LHCN-M2 (cell line): ENCODE results near the gene KIF6. TPM values are rescaled to one million over a fixed set of nuclear protein-coding genes. Genes with fewer than 3 reads are reported as not detected.
A peak's percentile ranks its signal among the peaks of the same experiment; 100 is the strongest.

Source experiments
- DNase-seq: peaks from one replicate; pipeline ENCODE4 v3.0.0-alpha.2; 2012; ENCODE audit warnings: low read depth
- total RNA-seq: library from RNA; depleted of rRNA; stranded (reverse); fragments of >200 nt; gene quantifications from 2 replicates; pipeline ENCODE4 v1.2.3, GENCODE V29; 2014

Gene KIF6
- total RNA-seq, 1 experiment from 2014 or later, result not detected

DNA sequence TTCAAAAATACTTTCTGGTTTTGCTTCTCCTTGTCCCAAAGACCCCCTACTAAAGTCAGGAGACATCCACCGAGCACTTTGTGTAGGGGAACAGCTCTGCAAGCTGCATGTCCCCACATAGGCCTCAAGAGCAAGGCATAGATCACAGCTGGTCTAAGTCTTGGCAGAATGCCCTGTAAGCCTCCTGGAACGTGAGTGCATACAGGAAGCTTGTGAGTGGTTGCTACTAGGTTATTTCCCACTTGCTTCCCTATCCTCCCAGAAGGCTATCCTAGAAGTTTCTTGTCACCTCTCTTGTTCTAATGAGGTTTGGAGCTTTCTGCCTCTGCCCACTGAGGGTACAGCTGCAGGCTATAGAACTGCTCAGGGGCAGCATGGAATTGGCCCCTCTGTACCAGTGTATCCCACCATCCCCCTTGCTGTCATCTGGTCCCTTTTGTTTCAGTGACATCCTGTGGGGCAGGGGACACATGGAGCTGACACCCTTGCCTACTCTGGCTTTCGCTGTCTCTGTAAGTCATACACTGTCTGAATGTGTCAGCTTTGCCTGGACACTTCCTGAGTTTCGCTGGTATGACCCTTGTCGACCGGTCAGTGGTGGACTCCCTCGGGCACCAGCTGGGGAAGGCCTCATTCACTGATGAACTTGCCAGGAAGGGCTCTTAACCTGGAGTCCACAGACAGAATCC is 367.1 kb downstream of the KIF6 start:
- DNase-seq, result peak; percentile 32

DNA sequence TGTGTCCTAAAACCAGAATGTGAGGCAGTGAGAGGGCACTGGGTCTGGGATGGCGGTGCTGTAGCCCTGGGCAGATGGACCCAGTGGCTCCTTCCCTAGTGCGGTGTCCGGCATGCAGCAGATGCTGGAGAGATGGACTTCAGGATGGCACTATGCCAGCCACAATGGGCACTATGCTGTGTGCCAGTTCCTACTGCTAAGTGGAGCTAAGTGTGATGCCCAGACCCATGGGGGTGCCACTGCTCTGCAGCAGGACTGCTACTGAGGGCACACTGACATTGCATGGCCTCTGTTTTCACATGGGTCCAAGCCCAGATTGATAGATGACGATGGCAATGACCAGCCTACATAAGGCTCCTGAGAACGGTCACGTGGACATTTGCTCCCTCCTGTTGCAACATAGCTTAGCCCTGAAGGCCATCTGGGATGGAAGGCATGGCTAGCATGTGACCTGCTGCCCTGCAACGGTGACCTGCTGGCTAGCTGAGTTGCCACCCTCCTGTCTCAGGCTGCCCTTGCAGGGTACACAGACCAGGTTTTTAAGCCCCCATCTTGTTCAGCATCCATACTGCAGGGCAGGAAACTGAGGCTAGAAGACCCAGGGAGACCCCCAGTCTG is 371.4 kb downstream of the KIF6 start:
- no peak for DNase-seq

DNA sequence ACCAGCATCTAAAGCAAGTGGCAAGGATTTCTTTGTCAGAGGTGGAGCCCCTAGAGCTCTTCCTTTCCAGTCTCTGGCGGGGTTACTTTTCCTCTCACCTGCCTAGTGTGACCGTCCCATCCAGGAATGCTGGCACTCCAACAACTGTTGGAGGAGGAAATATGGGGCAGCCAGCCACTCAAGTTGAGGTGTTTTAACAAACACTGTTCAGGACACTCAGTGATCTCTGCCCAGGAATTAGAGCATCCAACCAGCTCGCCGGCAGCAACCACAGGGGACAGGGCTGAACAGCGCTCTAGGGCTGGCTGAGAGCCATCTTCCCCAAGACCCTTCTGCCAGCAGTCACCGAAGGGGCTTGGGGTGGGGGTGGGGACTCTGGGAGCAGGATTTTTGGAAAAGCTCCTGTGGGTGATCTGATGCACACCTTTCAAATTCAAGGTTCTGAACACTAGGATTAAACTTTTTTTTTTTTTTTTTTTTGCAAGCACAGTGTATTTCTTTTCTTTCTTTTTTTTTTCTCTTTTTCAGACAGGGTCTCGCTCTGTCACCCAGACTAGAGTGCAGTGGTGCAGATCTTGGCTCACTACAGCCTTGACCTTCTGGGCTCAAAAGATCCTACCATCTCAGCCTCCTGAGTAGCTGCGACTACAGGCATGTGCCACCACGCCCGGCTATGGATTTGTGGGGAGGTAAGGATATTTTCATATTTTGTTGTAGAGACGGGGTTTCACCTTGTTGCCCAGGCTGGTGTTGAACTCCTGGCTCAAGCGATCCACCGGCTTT is 374.3 kb downstream of the KIF6 start:
- DNase-seq, result no peak

DNA sequence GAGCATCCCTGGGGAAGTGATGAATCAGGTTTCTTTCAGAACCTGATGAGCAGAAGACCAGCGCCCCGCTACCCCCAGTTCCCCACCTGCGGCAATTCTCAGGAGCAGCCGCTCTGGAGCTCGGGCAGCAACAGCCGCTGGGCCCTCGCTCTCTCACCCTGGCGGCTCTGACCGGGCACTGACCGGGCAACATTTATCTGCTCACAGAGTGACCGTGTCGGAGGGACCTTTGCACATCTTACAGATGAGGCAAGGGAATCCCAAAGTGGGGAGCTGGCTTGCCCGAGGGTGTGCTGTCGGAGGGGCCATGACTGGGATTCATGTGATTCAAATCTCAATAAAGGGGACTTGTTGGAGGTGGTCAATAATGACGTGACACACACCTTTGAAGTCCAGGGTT is 376.5 kb downstream of the KIF6 start:
- DNase-seq, result no peak

DNA sequence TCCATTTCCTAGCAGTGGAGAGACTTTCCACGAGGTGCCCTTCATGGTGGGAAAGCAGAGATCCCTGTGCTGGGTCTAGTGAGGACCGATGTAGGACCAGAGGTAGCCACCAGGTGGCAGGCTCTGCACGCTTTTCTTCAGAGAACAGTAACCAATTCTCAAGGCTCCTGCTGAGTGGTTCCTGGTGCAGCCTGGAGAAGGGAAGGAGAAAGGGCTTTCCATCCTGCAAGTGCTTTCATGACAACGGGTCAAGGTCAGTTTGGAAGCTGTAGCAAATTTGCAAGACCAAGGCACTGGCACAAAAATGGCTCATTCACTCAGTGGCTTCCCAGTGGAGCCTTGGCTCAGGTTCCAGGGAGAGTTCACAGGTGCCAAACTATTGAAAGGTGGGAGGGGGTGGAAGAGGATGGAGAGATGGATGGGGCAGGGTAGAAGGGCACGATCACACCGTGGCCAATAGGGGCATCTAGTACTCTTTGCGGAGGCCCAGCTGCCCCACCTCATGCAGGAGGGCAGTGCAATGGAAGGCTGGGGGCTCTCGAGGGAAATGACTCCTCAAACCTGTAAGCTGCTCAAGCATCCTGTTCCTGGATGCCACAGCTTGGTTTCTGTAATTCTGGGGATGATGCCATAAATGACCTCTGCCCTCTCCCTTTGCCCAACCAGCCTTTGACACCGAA is 377.2 kb downstream of the KIF6 start:
- peak; percentile 36 for DNase-seq

DNA sequence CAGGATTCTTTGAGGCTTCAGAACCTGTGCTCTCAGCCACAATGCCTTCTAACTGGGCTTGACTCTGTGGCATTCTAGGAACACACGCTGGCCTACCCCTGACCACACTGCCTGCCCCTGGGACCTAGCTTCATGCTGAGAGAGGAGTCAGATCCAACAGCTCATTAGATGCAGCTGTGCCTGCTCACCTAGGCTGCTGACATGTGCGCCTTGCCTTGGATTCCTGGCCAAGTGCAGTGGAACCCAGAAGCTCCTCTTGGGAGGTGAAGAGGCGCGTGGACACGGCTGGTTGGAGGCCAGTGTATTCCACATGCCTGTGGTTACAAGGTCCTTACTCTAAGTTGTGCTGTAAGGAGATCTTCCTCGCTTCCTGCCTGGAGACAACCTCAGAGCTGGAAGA is 378.0 kb downstream of the KIF6 start:
- DNase-seq, result peak; percentile 6

DNA sequence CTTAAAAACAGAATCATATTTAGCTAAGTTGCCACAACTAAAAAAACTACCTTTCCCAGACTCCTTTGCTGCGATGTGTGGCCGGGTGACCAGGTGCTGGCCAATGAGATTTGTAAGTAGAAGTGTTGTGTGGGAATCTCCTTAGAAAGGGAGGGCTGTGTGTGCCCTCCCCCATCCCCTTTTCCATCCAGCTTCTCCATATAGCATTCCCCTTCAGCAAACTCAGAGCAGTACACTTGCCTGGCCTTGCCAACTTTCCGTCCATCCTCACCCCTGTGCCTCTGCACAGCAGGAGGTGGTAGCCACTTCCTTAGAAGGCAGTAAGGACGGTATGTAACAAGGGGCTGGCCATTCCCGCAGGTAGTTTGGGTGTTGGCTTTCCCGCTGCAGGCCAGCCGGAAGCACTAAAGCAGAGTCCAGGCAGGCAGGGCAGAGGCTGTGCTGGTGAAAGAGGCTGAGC is 380.4 kb downstream of the KIF6 start:
- no peak for DNase-seq

DNA sequence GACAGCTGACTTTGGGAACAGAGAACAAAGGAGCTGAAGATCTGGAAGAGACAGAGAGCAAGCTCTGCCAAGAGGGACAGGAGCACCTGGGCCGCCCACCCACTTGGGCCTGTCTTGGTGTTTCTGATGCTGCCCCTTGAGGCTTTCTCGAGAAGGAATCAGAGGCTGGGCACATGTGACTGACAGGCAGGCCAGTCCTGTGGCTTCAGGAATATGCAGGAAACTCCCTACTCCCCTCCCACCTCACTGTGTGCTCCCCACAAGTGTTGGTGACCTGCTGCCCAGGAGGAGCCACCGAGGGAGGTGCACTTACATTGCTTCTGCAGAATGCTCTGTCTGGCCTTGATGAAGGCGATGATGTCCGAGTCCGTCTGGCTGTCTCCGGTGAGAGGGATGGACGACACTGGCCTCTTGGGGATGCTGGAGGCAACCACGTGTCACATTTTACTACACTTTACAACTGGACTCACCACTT is 381.8 kb downstream of the KIF6 start:
- no peak for DNase-seq

DNA sequence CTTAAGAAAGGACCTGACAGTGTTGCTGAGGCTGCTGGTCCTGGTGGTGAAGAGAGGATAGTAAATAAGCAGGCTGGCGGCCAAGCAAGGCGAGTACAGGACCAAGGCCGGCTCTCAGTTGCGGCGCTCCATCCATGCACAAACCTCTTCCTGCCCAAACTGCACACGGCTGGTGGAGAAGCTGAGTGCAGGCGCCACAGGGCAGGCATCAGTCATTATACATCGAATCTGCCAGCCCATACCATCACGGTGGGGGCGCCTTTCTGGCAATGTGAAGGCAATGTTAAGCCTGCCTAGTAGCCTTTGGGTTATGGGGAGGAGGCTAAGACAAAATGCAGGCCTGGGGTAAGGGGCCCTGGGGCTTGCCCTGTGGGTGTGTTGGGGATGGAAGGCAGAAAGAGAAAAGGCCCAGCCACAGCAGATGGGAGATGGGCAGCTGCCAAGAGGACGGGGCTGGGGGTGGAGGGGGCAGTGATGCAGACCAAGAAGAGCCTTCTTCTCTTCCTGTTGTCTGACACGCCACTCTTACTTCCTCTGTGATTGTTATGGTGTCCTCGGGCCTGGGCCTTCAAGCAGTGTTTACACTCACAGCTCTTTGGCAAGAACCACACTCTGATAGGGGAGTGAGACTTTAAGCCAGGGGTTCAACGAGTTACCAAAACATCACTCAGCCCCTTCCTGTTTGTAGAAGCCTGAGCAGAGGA is 382.4 kb downstream of the KIF6 start:
- no peak for DNase-seq

DNA sequence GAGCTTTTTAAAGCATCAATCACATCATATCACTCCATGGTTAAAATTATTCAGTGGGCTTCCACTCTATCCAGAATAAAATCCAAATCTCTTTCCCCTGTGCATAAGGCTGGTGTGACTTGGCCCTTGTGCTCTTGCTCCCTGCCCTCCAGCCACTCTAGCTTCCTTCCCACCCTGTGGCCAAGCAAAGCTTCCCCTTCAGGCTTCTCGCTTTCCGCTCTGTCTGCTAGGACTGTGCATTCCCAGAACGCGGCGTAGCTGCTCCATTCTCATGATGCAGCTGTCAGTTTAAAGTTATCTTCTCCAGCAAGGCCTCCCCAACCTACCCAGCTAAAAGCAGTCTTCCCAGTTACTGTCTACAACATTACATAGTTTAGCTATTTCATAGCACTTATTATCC is 383.3 kb downstream of the KIF6 start:
- no peak for DNase-seq

DNA sequence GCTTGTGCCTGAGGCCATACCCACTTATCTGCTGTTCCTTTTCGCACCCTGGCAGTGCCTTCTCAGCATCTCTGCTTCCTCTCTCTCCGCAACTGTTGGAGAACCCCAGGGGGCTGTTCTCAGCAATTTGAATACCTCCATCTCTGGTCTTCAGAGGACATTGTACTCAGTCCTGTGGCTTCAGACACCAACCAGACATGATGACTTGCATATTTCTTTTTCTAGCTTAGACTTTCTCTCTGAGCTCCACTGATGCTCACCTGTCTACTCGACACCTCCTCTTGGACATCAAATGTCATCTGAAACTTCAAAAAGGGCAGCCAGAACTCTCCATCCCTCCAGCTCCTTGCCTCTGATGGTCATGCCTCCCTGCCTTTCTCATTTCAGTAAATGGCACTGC is 383.9 kb downstream of the KIF6 start:
- DNase-seq, result no peak

DNA sequence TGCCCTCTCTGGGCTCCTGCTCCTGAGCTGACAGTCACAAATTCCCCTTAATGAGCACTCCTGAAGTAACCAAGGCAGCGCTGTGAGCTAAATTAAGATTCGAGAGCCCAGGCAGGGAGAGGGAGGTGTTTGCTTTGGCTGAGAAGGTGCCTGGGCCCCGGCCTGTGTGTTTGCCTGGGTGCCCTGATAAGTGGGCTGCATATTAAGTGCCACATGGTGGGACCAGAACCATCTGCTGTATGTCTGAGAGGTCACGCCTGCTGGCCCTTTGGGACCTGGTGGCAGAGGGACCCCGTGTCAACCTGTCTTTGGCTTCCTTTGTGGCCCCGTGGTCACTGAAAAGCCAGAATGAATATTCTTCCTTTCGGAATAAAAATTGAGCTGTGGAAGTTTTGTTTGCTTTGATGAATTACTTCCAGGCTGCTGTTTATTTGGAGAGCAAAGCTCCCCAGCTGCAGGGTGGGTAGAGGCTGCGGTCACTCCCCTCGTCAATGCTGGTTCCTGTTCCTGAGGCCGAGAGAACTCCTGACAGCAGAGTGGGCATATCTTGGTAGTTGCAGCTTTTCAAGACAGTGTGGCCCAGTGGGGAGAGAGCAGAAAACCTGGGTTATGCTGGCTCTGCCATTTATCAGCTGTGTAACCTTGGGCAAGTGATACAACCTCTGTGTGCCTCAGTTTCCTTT is 385.2 kb downstream of the KIF6 start:
- DNase-seq, result no peak

DNA sequence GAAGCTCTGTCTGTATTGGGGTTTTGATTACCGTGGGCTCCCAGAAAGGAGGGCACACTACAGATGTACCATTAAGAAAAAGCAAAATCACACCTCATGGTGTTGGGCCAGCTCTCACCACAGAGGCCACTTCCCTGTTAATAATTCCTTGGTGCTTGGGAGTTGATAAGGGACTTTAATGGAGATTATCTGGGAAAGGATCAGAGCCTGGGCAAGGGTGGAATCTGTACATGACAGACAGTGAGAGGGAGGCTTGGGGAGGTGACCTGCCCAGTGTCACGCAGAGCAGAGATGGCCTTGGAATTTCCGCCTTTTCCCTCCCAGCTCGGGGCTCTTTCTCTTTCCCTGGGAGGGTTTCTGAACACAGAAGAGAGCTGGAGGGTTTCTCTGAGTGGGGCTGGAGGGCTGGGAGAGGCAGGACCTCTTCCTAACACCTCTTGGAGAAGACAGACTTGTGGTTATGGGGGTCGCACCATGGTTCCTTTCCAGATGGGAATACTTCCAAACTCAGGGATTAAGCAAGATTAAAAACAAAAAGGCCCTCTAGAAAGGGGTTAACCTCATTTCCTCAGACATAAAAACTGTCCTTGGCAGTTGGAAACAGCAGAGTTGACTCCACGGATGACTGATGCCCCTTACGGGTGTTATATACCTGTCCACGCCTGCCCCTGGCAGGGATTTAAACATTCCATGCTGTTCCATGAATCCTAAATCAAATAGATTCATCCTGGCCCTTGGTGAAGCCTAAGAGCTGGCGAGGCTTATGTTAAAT is 385.9 kb downstream of the KIF6 start:
- no peak for DNase-seq

DNA sequence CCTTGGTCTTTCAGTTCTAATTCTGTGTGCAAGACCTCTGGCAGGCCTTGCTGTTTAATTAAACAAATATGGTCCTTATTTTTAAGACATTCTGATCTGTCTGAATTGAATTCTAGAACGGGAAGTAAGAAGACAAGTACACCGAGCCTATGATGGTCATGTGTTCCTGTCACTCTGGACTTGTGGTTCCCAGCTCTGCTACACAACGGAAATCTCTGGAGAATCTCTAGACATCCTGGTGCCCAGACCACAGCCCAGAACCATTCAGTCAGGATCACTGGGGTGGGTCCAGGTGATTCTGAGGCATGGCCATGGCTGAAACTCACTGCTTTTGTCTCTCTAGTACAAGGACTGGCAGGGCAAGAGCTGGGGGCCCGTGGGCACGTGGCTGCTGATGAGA is 386.8 kb downstream of the KIF6 start:
- DNase-seq, result peak; percentile 29

DNA sequence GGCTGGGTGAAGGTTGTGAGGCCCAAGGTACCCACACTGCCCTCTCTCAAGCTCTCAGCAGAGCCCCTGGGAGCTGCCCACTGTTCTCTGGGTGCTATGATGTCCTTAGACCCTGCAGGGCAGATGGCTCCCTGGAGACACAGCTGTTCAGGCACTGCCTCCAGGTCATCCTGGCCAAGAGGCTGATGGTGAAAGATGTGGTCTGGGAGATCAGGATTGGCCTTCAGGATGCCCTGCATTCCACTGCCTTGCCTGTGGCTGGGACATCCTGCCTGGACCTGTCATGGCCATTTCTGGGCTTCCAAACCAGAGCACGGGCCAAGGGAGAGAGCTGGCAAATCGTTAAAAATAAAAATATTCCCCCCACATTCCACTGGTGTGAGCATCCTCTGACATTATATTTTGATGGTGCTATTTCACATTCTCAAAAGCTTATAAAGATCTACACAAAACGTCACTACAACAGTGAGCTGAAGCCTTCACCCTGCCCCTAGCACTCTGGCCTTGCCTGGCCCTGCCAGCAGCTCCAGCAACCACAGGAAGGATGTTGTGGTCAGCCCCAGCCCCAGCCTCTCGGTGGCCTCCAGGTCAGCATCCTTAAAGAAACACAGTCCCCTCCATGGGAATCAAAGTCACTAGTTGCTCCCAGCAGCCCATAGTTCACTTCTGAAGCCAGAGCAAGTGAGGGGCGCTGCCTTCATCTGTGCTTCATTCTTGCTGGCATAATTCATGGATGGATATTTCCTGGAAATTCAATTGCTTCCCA is 389.2 kb downstream of the KIF6 start:
- peak; percentile 13 for DNase-seq

DNA sequence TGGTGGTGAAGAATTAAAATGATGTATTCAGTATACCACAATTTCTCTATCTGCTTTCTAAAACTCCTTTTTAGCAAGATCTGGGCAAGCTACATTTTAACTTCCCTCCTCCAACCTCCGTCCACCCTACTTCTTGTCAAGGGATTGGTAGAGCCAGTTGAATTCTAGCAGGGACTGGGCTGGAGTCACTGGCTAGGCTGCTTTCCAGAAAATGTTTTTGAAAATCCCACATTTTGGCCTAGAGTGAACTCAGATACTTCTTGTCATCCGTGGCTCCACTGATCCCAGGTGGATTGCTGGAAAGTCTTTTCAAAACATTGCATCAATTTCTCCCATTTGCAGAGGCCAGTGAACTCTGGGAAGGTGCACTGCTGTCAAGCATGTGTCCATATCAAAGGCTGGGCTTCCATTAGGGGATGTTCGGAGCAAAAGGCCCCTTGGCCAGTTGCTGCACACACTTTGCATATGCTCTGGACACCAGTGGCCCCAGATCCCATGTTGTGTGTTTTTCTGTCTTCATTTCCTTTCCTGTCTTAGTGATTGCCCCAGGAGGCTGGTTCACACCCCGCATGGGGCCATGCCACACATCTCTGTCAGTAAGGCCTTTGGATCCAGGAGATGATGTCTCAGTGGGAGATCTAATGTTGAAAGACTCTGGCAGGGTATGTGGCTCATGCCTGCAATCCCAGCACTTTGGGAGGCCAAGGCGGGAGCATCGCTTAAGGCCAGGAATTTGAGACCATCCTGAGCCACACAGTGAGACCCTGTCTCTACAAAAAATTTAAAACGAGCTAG is 391.4 kb downstream of the KIF6 start:
- no peak for DNase-seq

DNA sequence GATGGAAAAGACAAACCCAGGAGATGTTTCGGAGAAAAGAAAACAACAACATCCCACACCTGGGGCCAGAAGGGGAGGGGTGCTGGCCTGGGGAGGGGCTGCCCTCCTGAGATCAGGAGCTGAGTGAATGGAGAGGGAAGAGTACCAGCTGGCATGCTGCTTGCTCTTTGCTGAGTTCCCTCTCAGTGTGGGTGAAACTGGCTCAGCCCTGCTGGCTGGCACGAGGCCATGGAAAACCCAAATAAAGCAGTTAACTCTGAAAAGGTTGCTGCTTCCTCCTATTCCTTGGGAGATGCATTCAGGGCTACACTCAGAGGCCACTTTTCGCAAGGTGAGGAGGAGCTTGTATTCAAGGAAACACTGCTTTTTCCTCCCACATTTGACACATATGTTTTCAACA is 394.7 kb downstream of the KIF6 start:
- no peak for DNase-seq

DNA sequence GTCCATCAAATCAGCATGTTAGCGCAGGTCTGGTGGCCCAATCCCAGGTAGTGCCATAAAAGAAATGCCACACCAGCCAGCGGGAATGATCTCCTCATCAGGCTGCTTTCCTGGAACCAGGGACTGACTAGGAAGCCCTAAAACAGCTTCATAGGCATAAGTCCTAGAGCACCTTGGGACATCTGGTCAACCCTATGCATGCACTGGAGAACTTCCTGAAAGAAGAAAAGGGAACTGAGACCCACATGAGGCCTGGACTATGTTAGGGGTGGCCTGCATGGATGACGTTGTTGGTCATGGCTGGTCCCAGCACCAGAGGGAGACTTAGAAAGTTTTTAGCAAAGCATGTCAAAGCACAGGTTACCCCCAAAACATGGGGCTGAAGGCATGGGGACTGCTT is 395.2 kb downstream of the KIF6 start:
- DNase-seq, result no peak
